GM23248 (cell line): Measurements from ENCODE around the gene HIP1. TPM values are rescaled to one million over a fixed set of nuclear protein-coding genes. Genes with fewer than 3 reads are reported as not detected.
"Not testable (repeated sequence)": the region's sequence is repeated elsewhere in the genome, so short reads cannot be mapped to it uniquely, and the experiment has no call there.

Experiments used
- DNase-seq: peaks from one replicate; pipeline ENCODE4 v3.0.0-alpha.2; 2015
- H2AFZ ChIP-seq: fragments of 200-600 bp; sonication (generic); 2 replicates; pipeline ENCODE4 v1.6.1; 2016; ENCODE audit warnings: antibody characterized with exemption
- H3F3A ChIP-seq: fragments of 200-600 bp; sonication (generic); 2 replicates; pipeline ENCODE4 v1.6.1; 2016; ENCODE audit warnings: mild to moderate bottlenecking, antibody characterized with exemption, mixed run types; ENCODE audit not compliant: insufficient read depth
- H3K27ac ChIP-seq: fragments of 200-600 bp; sonication (generic); 2 replicates; pipeline ENCODE4 v1.5.1; 2016; ENCODE audit warnings: mild to moderate bottlenecking
- H3K27me3 ChIP-seq: fragments of 200-600 bp; sonication (generic); replicated peaks from 2 replicates; pipeline ENCODE4 v1.6.1; 2016; ENCODE audit warnings: mild to moderate bottlenecking; ENCODE audit not compliant: insufficient read depth
- H3K36me3 ChIP-seq: fragments of 200-600 bp; sonication (generic); 2 replicates; pipeline ENCODE4 v1.6.1; 2016; ENCODE audit warnings: low read depth, mild to moderate bottlenecking
- H3K4me1 ChIP-seq: fragments of 200-600 bp; sonication (generic); 2 replicates; pipeline ENCODE4 v1.6.1; 2016; ENCODE audit warnings: mild to moderate bottlenecking; ENCODE audit not compliant: insufficient read depth
- H3K4me2 ChIP-seq: fragments of 200-600 bp; sonication (generic); one replicate; pipeline ENCODE4 v1.6.1; 2016; ENCODE audit warnings: mild to moderate bottlenecking; ENCODE audit not compliant: unreplicated experiment
- H3K4me3 ChIP-seq: fragments of 200-600 bp; sonication (generic); 2 replicates; pipeline ENCODE4 v1.5.1; 2016; ENCODE audit warnings: mild to moderate bottlenecking
- H3K79me2 ChIP-seq: fragments of 200-600 bp; sonication (generic); 2 replicates; pipeline ENCODE4 v1.6.1; 2016; ENCODE audit warnings: mild to moderate bottlenecking; ENCODE audit not compliant: insufficient read depth
- H3K9ac ChIP-seq: fragments of 200-600 bp; sonication (generic); 2 replicates; pipeline ENCODE4 v1.6.1; 2016; ENCODE audit warnings: mild to moderate bottlenecking
- H3K9me2 ChIP-seq: fragments of 200-600 bp; sonication (generic); 2 replicates; pipeline ENCODE4 v1.6.1; 2016; ENCODE audit warnings: mixed run types, mild to moderate bottlenecking, moderate library complexity; ENCODE audit not compliant: insufficient read depth
- H3K9me3 ChIP-seq: fragments of 200-600 bp; sonication (generic); one replicate; pipeline ENCODE4 v1.6.1; 2017; ENCODE audit warnings: low read depth
- H4K20me1 ChIP-seq: fragments of 200-600 bp; sonication (generic); 2 replicates; pipeline ENCODE4 v1.6.0; 2016; ENCODE audit not compliant: insufficient read depth
- EZH2 ChIP-seq: fragments of 200-600 bp; sonication (generic); IDR thresholded peaks from 2 replicates; pipeline ENCODE4 v1.6.1; 2018; ENCODE audit warnings: antibody characterized with exemption, mild to moderate bottlenecking; ENCODE audit not compliant: insufficient read depth, poor library complexity, severe bottlenecking
- EZH2phosphoT487 ChIP-seq: fragments of 200-600 bp; sonication (generic); IDR thresholded peaks from 2 replicates; pipeline ENCODE4 v1.6.1; 2018; ENCODE audit warnings: antibody characterized with exemption, moderate library complexity, mild to moderate bottlenecking, low read depth; ENCODE audit not compliant: insufficient read depth
- WGBS, 2 experiments: methylation state at CpG; one replicate each; pipeline ENCODE4 v1.1.6; 2015 to 2017; ENCODE audit warnings: low lambda C conversion rate in 2 of 2, low coverage in 1 of 2; ENCODE audit errors: missing lambda C conversion rate in 2 of 2; 5-methylcytosine and 5-hydroxymethylcytosine counted together
- in situ Hi-C: fragments of 300-500 bp; cut with MboI; formaldehyde crosslinking; loops from 2 replicates; pipeline ENCODE4 v1.15.0; 2020
- polyA plus RNA-seq: library from polyadenylated mRNA; unstranded; fragments of >200 nt; fragmentation: Nextera tagmentation; extraction: Ambion mirVana; gene quantifications from 2 replicates; pipeline ENCODE4 v1.2.1, GENCODE V29; 2016
- total RNA-seq: library from RNA; depleted of rRNA; stranded (reverse); fragments of >200 nt; shearing (Covaris generic); gene quantifications from 2 replicates; pipeline ENCODE4 v1.2.3, GENCODE V29; 2014

The HIP1 gene
- total and polyA plus RNA-seq, 2 experiments from 2014 or later: 6.1 to 13.6 TPM

GRCh38 chr7:75686551-75686950 is 52.2 kb downstream of the HIP1 start:
- no peaks in the 10 kb centered on the region for H3K79me2 ChIP-seq
- TF ChIP-seq EZH2phosphoT487: no peak
- no peak for TF ChIP-seq EZH2
- no peak overlapping the region for H3K9ac ChIP-seq
- H3F3A ChIP-seq: no peaks in the 10 kb centered on the region
- in situ Hi-C loops: no loop called here
- H3K27ac ChIP-seq: no peak overlapping the region
- no peaks in the 10 kb centered on the region for H3K9me2 ChIP-seq
- H3K27me3 ChIP-seq: no peaks in the 10 kb centered on the region
- H3K9me3 ChIP-seq: no peaks in the 10 kb centered on the region
- H3K4me1 ChIP-seq: no peaks in the 10 kb centered on the region
- H2AFZ ChIP-seq: no peak overlapping the region
- H4K20me1 ChIP-seq: no peaks in the 10 kb centered on the region
- no peak overlapping the region for H3K4me3 ChIP-seq
- no peaks in the 10 kb centered on the region for H3K36me3 ChIP-seq
- no peak for DNase-seq
- no peak overlapping the region for H3K4me2 ChIP-seq

DNA sequence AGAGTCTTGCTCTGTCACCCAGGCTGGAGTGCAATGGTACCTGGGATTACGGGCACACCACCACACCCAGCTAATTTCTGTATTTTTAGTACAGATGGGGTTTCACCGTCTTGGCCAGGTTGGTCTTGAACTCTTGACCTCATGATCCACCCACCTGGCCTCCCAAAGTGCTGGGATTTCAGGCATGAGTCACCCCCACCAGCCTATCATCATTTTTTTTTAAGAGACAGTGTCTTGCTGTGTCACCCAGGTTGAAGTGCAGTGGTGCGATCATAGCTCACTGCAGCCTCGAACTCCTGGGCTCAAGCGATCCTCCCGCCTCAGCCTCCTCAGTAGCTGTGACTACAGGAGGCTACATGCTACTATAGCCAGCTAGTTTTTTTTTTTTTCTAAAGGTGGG is 56.7 kb downstream of the HIP1 start:
- H4K20me1 ChIP-seq, H3K4me2 ChIP-seq, H3K79me2 ChIP-seq, H3K27ac ChIP-seq, H3K9me2 ChIP-seq, H3K9me3 ChIP-seq, H3K9ac ChIP-seq, H3K4me1 ChIP-seq, H3F3A ChIP-seq, DNase-seq, H3K36me3 ChIP-seq, H3K4me3 ChIP-seq, H3K27me3 ChIP-seq, in situ Hi-C loops, H2AFZ ChIP-seq: not testable (repeated sequence)
- 80 to 82% methylated on average over 6 of the region's 6 CpGs for WGBS, 2 experiments

GRCh38 chr7:75679060-75679459 is 59.7 kb downstream of the HIP1 start:
- Histone ChIP-seq H3K4me1 (no peaks in the 10 kb centered on the region), H3K4me3 (no peak overlapping the region), H3K27me3 (no peaks in the 10 kb centered on the region), H3K9me2 (no peaks in the 10 kb centered on the region), H2AFZ (no peak overlapping the region), H3K4me2 (no peak overlapping the region), H3F3A (no peaks in the 10 kb centered on the region), H3K79me2 (no peaks in the 10 kb centered on the region), H3K36me3 (no peaks in the 10 kb centered on the region; the same call in 1 of the 2 replicates), H3K9ac (no peak overlapping the region), H4K20me1 (no peaks in the 10 kb centered on the region), H3K27ac (no peak overlapping the region), H3K9me3 (no peaks in the 10 kb centered on the region)
- WGBS, 2 experiments: 96 to 98% methylated on average over 3 of the region's 3 CpGs
- in situ Hi-C loops: no loop called here
- no peak for DNase-seq
- TF ChIP-seq EZH2phosphoT487 (no peak), EZH2 (no peak)

DNA sequence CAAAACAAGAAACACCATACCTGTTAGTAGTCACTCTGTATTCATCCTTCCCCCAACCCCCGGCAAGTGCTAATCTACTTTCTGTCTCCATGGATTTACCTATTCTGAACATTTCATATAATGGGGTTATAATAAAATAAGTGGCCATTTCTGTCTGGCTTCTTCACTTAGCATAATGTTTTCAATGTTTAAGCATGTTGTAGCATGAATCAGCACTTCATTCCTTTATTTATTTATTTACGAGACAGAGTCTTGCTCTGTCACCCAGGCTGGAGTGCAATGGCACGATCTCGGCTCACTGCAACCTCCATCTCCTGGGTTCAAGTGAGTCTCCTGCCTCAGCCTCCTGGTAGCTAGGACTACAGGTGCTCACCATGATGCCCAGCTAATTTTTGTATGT is 69.2 kb downstream of the HIP1 start:
- Histone ChIP-seq H2AFZ (no peak overlapping the region), H3K27me3 (no peaks in the 10 kb centered on the region), H3K4me3 (no peak overlapping the region), H3K9me2 (no peaks in the 10 kb centered on the region), H3K36me3 (no peaks in the 10 kb centered on the region), H4K20me1 (no peaks in the 10 kb centered on the region), H3K9me3 (no peaks in the 10 kb centered on the region), H3K9ac (no peak overlapping the region), H3K27ac (no peak overlapping the region), H3F3A (peaks cover 15% of the 10 kb centered on the region; the same call in 1 of the 2 replicates), H3K4me1 (0 out of 2 replicates have a peak, but pooled peaks cover 3% of the 10 kb centered on the region), H3K4me2 (no peak overlapping the region), H3K79me2 (no peaks in the 10 kb centered on the region)
- TF ChIP-seq EZH2 (no peak), EZH2phosphoT487 (no peak)
- DNase-seq: peak; percentile 4
- WGBS, 2 experiments: 72 to 74% methylated on average over 4 of the region's 4 CpGs
- in situ Hi-C loops: no loop called here

GRCh38 chr7:75667938-75668337 is 70.8 kb downstream of the HIP1 start:
- Histone ChIP-seq H3K4me3 (no peak overlapping the region), H4K20me1 (no peaks in the 10 kb centered on the region), H3K9ac (no peak overlapping the region), H3K9me2 (no peaks in the 10 kb centered on the region), H3K27me3 (no peaks in the 10 kb centered on the region), H3K4me1 (0 out of 2 replicates have a peak, but pooled peaks cover 3% of the 10 kb centered on the region), H3K4me2 (no peak overlapping the region), H3K9me3 (no peaks in the 10 kb centered on the region), H2AFZ (no peak overlapping the region), H3K79me2 (no peaks in the 10 kb centered on the region), H3F3A (peaks cover 15% of the 10 kb centered on the region; the same call in 1 of the 2 replicates), H3K36me3 (no peaks in the 10 kb centered on the region), H3K27ac (no peak overlapping the region)
- in situ Hi-C loops: no loop called here
- 53 to 56% methylated on average over 4 of the region's 4 CpGs for WGBS, 2 experiments
- no peak for DNase-seq
- no peak for TF ChIP-seq EZH2phosphoT487
- no peak for TF ChIP-seq EZH2
